H1 (cell line): ENCODE results near the gene C17orf100. TPM values are rescaled to one million over a fixed set of nuclear protein-coding genes. Genes with fewer than 3 reads are reported as not detected.

ENCODE experiments used
- CTCF ChIA-PET: fragments of 300-600 bp; sonication (Branson Sonifier 250); formaldehyde crosslinking; loops from one replicate; lab custom pipeline; 2021; ENCODE audit not compliant: partially characterized antibody; lab: Charles Lee
- POLR2A ChIA-PET: fragments of 300-600 bp; sonication (Branson Sonifier 250); formaldehyde crosslinking; loops from one replicate; lab custom pipeline; 2021; ENCODE audit warnings: inconsistent platforms; ENCODE audit not compliant: partially characterized antibody; lab: Charles Lee
- DNase-seq, 2 experiments: peaks; one replicate each; pipeline versions ENCODE4 v3.0.0 to v3.0.0-alpha.2; 2010 to 2022; ENCODE audit warnings: low spot score in 2 of 2, low read depth in 1 of 2, mixed read lengths in 1 of 2
- FAIRE-seq: peaks from 2 replicates; lab custom pipeline; 2011; peaks lifted over from hg19 to GRCh38; lab: Jason Lieb, UNC
- H2AFZ ChIP-seq: 2 replicates; pipeline ENCODE4 v1.8.1; 2012; ENCODE audit warnings: low read length, inconsistent platforms
- H2AK5ac ChIP-seq: 2 replicates; pipeline ENCODE4 v1.6.1; 2013; ENCODE audit warnings: low read depth, low read length
- H2BK120ac ChIP-seq: replicated peaks from 2 replicates; pipeline ENCODE3; 2013; ENCODE audit warnings: low read depth, low read length, inconsistent platforms
- H2BK12ac ChIP-seq: 2 replicates; pipeline ENCODE4 v1.6.1; 2013; ENCODE audit warnings: low read depth, low read length
- H2BK15ac ChIP-seq: 2 replicates; pipeline ENCODE4 v1.6.1; 2013; ENCODE audit warnings: low read length
- H2BK20ac ChIP-seq: 2 replicates; pipeline ENCODE4 v1.6.1; 2013; ENCODE audit warnings: low read length
- H2BK5ac ChIP-seq: 2 replicates; pipeline ENCODE4 v1.6.1; 2013; ENCODE audit warnings: low read depth, low read length
- H3K14ac ChIP-seq: 2 replicates; pipeline ENCODE4 v1.6.1; 2013; ENCODE audit warnings: inconsistent platforms; ENCODE audit not compliant: insufficient read length
- H3K18ac ChIP-seq: 2 replicates; pipeline ENCODE4 v1.6.1; 2013; ENCODE audit warnings: low read length; ENCODE audit errors: extremely low read depth
- H3K23ac ChIP-seq: 2 replicates; pipeline ENCODE4 v1.6.1; 2013; ENCODE audit warnings: inconsistent platforms; ENCODE audit not compliant: insufficient read length
- H3K23me2 ChIP-seq: 2 replicates; pipeline ENCODE4 v1.6.1; 2013; ENCODE audit warnings: low read depth, low read length
- H3K27ac ChIP-seq: 2 replicates; pipeline ENCODE4 v1.6.1; 2011; ENCODE audit warnings: low read depth, low read length, inconsistent platforms
- H3K27me3 ChIP-seq, 4 experiments: replicated peaks in 1 of 4; 1 replicate in 1 of 4; 2 replicates in 3 of 4; pipeline versions ENCODE4 v1.6.1 to v1.8.1; 2011 to 2013; ENCODE audit warnings: low read length in 3 of 4, mild to moderate bottlenecking in 3 of 4, inconsistent platforms in 2 of 4, mixed read lengths in 2 of 4, moderate library complexity in 1 of 4; ENCODE audit not compliant: control insufficient read depth in 3 of 4, insufficient read depth in 3 of 4; ENCODE audit errors: extremely low read depth in 1 of 4
- H3K36me3 ChIP-seq, 4 experiments: 2 replicates each; pipeline versions ENCODE4 v1.6.1 to v1.8.1; 2011 to 2013; ENCODE audit warnings: mild to moderate bottlenecking in 4 of 4, low read length in 3 of 4, moderate library complexity in 2 of 4, control low read depth in 1 of 4, inconsistent platforms in 1 of 4; ENCODE audit not compliant: insufficient read depth in 4 of 4, control insufficient read depth in 2 of 4
- H3K4ac ChIP-seq: replicated peaks from 2 replicates; pipeline ENCODE3; 2013; ENCODE audit warnings: low read length, low read depth, mixed read lengths, inconsistent platforms; ENCODE audit not compliant: insufficient read length
- H3K4me1 ChIP-seq, 4 experiments: replicated peaks in 1 of 4; 1 replicate in 1 of 4; 2 replicates in 3 of 4; pipeline versions ENCODE4 v1.6.1 to v1.8.1; 2011 to 2013; ENCODE audit warnings: low read length in 3 of 4, inconsistent platforms in 2 of 4, mixed read lengths in 1 of 4; ENCODE audit not compliant: insufficient read depth in 4 of 4, control insufficient read depth in 3 of 4
- H3K4me2 ChIP-seq, 2 experiments: 2 replicates each; pipeline versions ENCODE4 v1.6.1 to v1.8.1; 2011 to 2013; ENCODE audit warnings: low read depth in 2 of 2, low read length in 2 of 2, control low read depth in 1 of 2, inconsistent platforms in 1 of 2, mild to moderate bottlenecking in 1 of 2; ENCODE audit not compliant: insufficient read depth in 1 of 2
- H3K4me3 ChIP-seq, 4 experiments: fragments of 200-600, 300-600 bp in 1 of 4; sonication (generic), shearing (Covaris generic), sonication (Bioruptor Twin) in 1 of 4; 2 replicates each; pipeline versions ENCODE4 v1.5.1 to v1.8.1; 2011 to 2016; ENCODE audit warnings: low read length in 4 of 4, low read depth in 3 of 4, control low read depth in 2 of 4, inconsistent platforms in 2 of 4, mild to moderate bottlenecking in 2 of 4, mixed read lengths in 1 of 4, moderate library complexity in 1 of 4; ENCODE audit not compliant: insufficient read depth in 2 of 4; ENCODE audit errors: extremely low read depth in 1 of 4
- H3K56ac ChIP-seq: replicated peaks from 2 replicates; pipeline ENCODE3; 2013; ENCODE audit warnings: low read depth, mild to moderate bottlenecking, mixed read lengths, low read length, inconsistent platforms; ENCODE audit not compliant: insufficient read length
- H3K79me1 ChIP-seq: 2 replicates; pipeline ENCODE4 v1.6.1; 2013; ENCODE audit warnings: low read depth, low read length, control low read depth
- H3K79me2 ChIP-seq, 2 experiments: 2 replicates each; pipeline versions ENCODE4 v1.6.1 to v1.8.1; 2012 to 2013; ENCODE audit warnings: low read length in 2 of 2, mild to moderate bottlenecking in 2 of 2, inconsistent platforms in 1 of 2; ENCODE audit not compliant: insufficient read depth in 2 of 2, control insufficient read depth in 1 of 2
- H3K9ac ChIP-seq, 4 experiments: replicated peaks in 1 of 4; 1 replicate in 1 of 4; 2 replicates in 3 of 4; pipeline versions ENCODE4 v1.6.1 to v1.8.1; 2011 to 2013; ENCODE audit warnings: low read depth in 3 of 4, low read length in 3 of 4, control low read depth in 2 of 4, mild to moderate bottlenecking in 2 of 4, moderate library complexity in 2 of 4, inconsistent platforms in 1 of 4; ENCODE audit errors: extremely low read depth in 1 of 4
- H3K9me3 ChIP-seq, 2 experiments: 2 replicates each; pipeline versions ENCODE4 v1.6.1 to v1.8.1; 2012 to 2013; ENCODE audit warnings: mild to moderate bottlenecking in 2 of 2, moderate library complexity in 2 of 2, control low read depth in 1 of 2, inconsistent platforms in 1 of 2, low read depth in 1 of 2, low read length in 1 of 2, mixed read lengths in 1 of 2; ENCODE audit not compliant: insufficient read depth in 2 of 2
- H4K20me1 ChIP-seq, 2 experiments: replicated peaks in 1 of 2; 2 replicates each; pipeline versions ENCODE3 to v1.8.1; 2011 to 2013; ENCODE audit warnings: inconsistent platforms in 2 of 2, low read length in 2 of 2, mild to moderate bottlenecking in 1 of 2; ENCODE audit not compliant: insufficient read depth in 2 of 2, control insufficient read depth in 1 of 2
- H4K5ac ChIP-seq: 2 replicates; pipeline ENCODE4 v1.6.1; 2013; ENCODE audit warnings: low read length, low read depth, mixed read lengths, inconsistent platforms; ENCODE audit not compliant: insufficient read length
- H4K8ac ChIP-seq: 2 replicates; pipeline ENCODE4 v1.8.0; 2013; ENCODE audit warnings: mild to moderate bottlenecking, moderate library complexity, low read length, inconsistent platforms; ENCODE audit not compliant: insufficient read depth; ENCODE audit errors: extremely low read depth
- H4K91ac ChIP-seq: replicated peaks from 2 replicates; pipeline ENCODE3; 2013; ENCODE audit warnings: low read length, mixed read lengths, inconsistent platforms; ENCODE audit not compliant: insufficient read length
- CBX8 ChIP-seq: fragments of 300-800, 300-1000 bp; sonication (generic); IDR thresholded peaks from 2 replicates; pipeline ENCODE4 v1.7.1; 2016; ENCODE audit warnings: low read depth, low read length, borderline replicate concordance
- EGR1 ChIP-seq: IDR thresholded peaks from 2 replicates; pipeline ENCODE4 v1.6.1; 2011; ENCODE audit warnings: low read depth, low read length, borderline replicate concordance
- EZH2 ChIP-seq: fragments of 200-600 bp; sonication (generic); IDR thresholded peaks from 2 replicates; pipeline ENCODE4 v1.7.1; 2012; ENCODE audit warnings: low read depth, mild to moderate bottlenecking, moderate library complexity, low read length, inconsistent platforms; ENCODE audit not compliant: severe bottlenecking
- FOSL1 ChIP-seq: IDR thresholded peaks from 2 replicates; pipeline ENCODE4 v1.6.1; 2011; ENCODE audit warnings: mild to moderate bottlenecking, low read depth, low read length, moderate library complexity; ENCODE audit not compliant: insufficient read depth
- GABPA ChIP-seq: IDR thresholded peaks from 2 replicates; pipeline ENCODE4 v1.6.1; 2011; ENCODE audit warnings: mild to moderate bottlenecking, low read length, moderate library complexity, borderline replicate concordance; ENCODE audit not compliant: insufficient read depth
- JUN ChIP-seq: IDR thresholded peaks from 2 replicates; pipeline ENCODE4 v1.6.1; 2011; ENCODE audit warnings: low read depth, mild to moderate bottlenecking, improper control_type of control experiment, low read length
- KDM4A ChIP-seq: IDR thresholded peaks from one replicate; pipeline ENCODE4 v1.7.1; 2012; ENCODE audit warnings: low read depth, mild to moderate bottlenecking, moderate library complexity, low read length, inconsistent platforms; ENCODE audit not compliant: severe bottlenecking
- POLR2AphosphoS5 ChIP-seq: IDR thresholded peaks from 2 replicates; pipeline ENCODE4 v1.6.1; 2011; ENCODE audit warnings: low read depth, low read length
- RAD21 ChIP-seq, 2 experiments: IDR thresholded peaks in 1 of 2; conservative IDR thresholded peaks in 1 of 2; 2 replicates each; pipeline ENCODE4 v1.6.1; 2011; ENCODE audit warnings: low read depth in 2 of 2, low read length in 2 of 2, improper control_type of control experiment in 1 of 2, inconsistent platforms in 1 of 2, mild to moderate bottlenecking in 1 of 2, moderate library complexity in 1 of 2
- SIX5 ChIP-seq: IDR thresholded peaks from 2 replicates; pipeline ENCODE4 v1.6.1; 2011; ENCODE audit warnings: mild to moderate bottlenecking, low read depth, low read length
- WGBS, 2 experiments: shearing (Covaris generic) in 1 of 2; methylation state at CpG; one replicate each; pipeline versions ENCODE4 v1.1.6 to v1.1.7; 2013 to 2015; ENCODE audit warnings: low lambda C conversion rate in 2 of 2, mixed read lengths in 2 of 2, inconsistent platforms in 1 of 2, low coverage in 1 of 2, missing lambda C conversion rate in 1 of 2; ENCODE audit not compliant: insufficient replicate concordance in 2 of 2, insufficient coverage in 1 of 2, insufficient read length in 1 of 2; ENCODE audit errors: extremely low coverage in 1 of 2, missing lambda C conversion rate in 1 of 2; 5-methylcytosine and 5-hydroxymethylcytosine counted together
- polyA plus RNA-seq, 7 experiments: library from polyadenylated mRNA; depleted of rRNA in 3 of 7; stranded (reverse) in 5 of 7; unstranded in 2 of 7; fragments of >200 nt in 5 of 7; fragments of 200-250 nt in 2 of 7; gene quantifications; 1 replicate in 5 of 7; 2 replicates in 1 of 7; 4 replicates in 1 of 7; pipeline versions ENCODE4 v1.2.1 to v1.2.3, GENCODE V29; 2011 to 2013; ENCODE audit warnings: missing spikeins in 2 of 7, mixed read lengths in 2 of 7
- total RNA-seq: library from RNA; stranded (reverse); fragmentation: NEBNext Ultra II Directional; extraction: Animal tissue kit (Norgen Biotek cat#: 25700); gene quantifications from 2 replicates; pipeline ENCODE4 v1.2.1, GENCODE V29; 2021
- TF ChIP-seq, protein P1 (sequence below): IDR thresholded peaks from 2 replicates; pipeline ENCODE4 v1.6.1; 2012; ENCODE audit warnings: inconsistent platforms

Gene C17orf100
- total and polyA plus RNA-seq, 2 of the 8 experiments (the other 6 are each of a cell fraction or from before 2014, with no cell fraction given): 2.1 to 2.8 TPM

- H4K5ac ChIP-seq: no peak overlapping the region
- H3K4me1 ChIP-seq: peaks cover 0 to 7% (median 4%) of the 10 kb centered on the region in 4 experiments; a peak in 3 of 7 replicates
- H3K23ac ChIP-seq: no peak overlapping the region
- H3K56ac ChIP-seq: no peak overlapping the region
- H2AK5ac ChIP-seq: no peak overlapping the region
- no peak overlapping the region for H2BK12ac ChIP-seq
- no peaks in the 10 kb centered on the region for H3K9me3 ChIP-seq
- H3K23me2 ChIP-seq: no peaks in the 10 kb centered on the region; the same call in 1 of the 2 replicates
- WGBS, 2 experiments: 87% methylated on average over 2 of the region's 2 CpGs; no CpG with 5 or more reads in 1 of the 2 experiments
- TF ChIP-seq EGR1 (no peak), RAD21 (IDR thresholded peaks at IDR 0.05 in 1 of 2, conservative IDR thresholded peaks at IDR 0.05 in 1 of 2; ENCODE audit: low read depth in 2 of 2, low read length in 2 of 2) (no peak), JUN (no peak), POLR2AphosphoS5 (no peak), EZH2 (no peak), KDM4A (no peak), GABPA (no peak), CBX8 (no peak), SIX5 (no peak), FOSL1 (no peak)
- TF ChIP-seq, protein P1, sequence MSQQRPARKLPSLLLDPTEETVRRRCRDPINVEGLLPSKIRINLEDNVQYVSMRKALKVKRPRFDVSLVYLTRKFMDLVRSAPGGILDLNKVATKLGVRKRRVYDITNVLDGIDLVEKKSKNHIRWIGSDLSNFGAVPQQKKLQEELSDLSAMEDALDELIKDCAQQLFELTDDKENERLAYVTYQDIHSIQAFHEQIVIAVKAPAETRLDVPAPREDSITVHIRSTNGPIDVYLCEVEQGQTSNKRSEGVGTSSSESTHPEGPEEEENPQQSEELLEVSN: no peak
- TF ChIP-seq, all 59 proteins: peak for 0
- FAIRE-seq: no peak
- H3K79me2 ChIP-seq: no peaks in the 10 kb centered on the region
- no peak overlapping the region for H3K4ac ChIP-seq
- H3K9ac ChIP-seq: no peak overlapping the region
- no peak overlapping the region for H3K18ac ChIP-seq
- H3K4me3 ChIP-seq: no peak overlapping the region
- no peaks in the 10 kb centered on the region for H3K79me1 ChIP-seq
- no peak overlapping the region for H2BK20ac ChIP-seq
- H2BK120ac ChIP-seq: no peak overlapping the region
- H4K91ac ChIP-seq: no peak overlapping the region
- H3K4me2 ChIP-seq: no peak overlapping the region
- H3K14ac ChIP-seq: no peak overlapping the region
- no peak overlapping the region for H2AFZ ChIP-seq
- H3K27me3 ChIP-seq: peaks cover 0 to 16% (median 11%) of the 10 kb centered on the region in 4 experiments; a peak in 6 of 7 replicates
- H3K27ac ChIP-seq: no peak overlapping the region
- H4K8ac ChIP-seq: no peak overlapping the region
- H2BK15ac ChIP-seq: no peak overlapping the region
- H4K20me1 ChIP-seq: no peaks in the 10 kb centered on the region
- H2BK5ac ChIP-seq: no peak overlapping the region
- ChIA-PET CTCF (interaction anchor here (0.9 to 1.7 kb wide), 2 partner anchors 129 to 343 kb away, joined by 3 to 4 read pairs; no protein-coding TSS in a partner anchor), POLR2A (interaction anchor here (0.9 kb wide), 1 partner anchor 132 kb away, joined by 3 read pairs; no protein-coding TSS in a partner anchor)
- no peak for DNase-seq
- H3K36me3 ChIP-seq: no peaks in the 10 kb centered on the region
Measured at GRCh38 chr17:6661464-6661848, 9.9 kb downstream of the C17orf100 start.
